ENCODE measurements around the gene CRTC1.

The CRTC1 gene

DNA sequence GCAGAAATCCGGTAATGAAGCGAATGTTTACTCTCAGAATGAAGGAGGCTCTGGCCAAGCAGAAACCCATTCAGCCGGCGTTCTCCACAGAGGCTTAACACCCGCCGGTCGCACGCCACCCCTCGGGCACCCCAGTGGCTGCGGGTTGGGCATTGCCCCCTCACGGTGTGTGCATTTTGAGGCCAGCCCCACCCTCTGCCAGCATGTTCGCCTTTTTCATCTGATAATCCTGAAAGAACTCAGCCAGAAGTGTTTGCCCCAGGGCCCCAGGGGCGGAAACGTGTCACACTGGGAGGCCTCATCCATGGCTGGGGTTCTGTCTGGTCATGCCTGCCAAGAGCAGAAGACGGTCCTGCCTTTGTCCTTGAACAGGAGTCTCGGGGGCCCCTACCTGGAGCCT is 73.4 kb downstream of the CRTC1 start:
- Mint-ChIP-seq H3K4me1 (ENCODE audit: low read depth) (no peaks in the 10 kb centered on the region), H3K27ac (no peak overlapping the region), H3K9me3 (no peaks in the 10 kb centered on the region), H3K4me3 (no peak overlapping the region), H3K36me3 (ENCODE audit: low read depth) (peaks cover 51% of the 10 kb centered on the region), H3K27me3 (no peaks in the 10 kb centered on the region)
- intact Hi-C loops (cut with micrococcal nuclease): no loop called here

DNA sequence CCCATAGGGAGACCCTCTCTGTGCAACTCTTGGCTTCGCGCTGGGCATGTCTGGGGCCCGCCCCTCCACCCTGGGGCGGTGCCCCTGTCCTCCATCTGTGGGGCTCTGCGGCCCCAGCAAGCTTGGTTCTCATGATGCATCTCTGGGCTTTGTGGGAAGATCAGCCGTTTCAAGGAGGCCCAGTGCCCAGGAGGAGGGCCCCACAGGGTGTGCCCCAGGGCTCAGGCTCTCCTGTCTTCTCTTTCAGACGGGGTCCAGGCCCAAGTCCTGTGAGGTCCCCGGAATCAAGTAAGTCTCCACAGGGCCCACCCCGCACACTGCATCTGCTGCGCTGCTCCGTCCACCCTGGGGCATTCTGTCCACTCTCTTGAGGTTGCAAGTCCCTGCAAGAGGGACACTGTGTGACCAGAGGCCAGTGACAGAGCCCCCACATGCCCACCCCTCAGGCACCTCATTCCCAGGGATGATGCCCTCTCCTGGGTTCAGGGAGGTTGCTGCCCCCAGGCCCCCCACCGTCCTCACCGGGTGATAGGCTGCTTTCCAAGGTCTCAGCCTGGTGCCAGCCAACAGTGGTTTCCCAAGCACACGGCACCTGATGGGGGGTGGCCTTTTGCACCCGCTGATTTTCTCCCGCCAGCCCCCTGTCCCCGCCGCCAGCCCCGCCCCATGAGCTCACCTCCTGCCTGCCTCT is 76.0 kb downstream of the CRTC1 start:
- peaks cover 31% of the 10 kb centered on the region for H3K36me3 Mint-ChIP-seq (ENCODE audit: low read depth)
- H3K9me3 Mint-ChIP-seq: no peaks in the 10 kb centered on the region
- no peak overlapping the region for H3K4me3 Mint-ChIP-seq
- intact Hi-C loops (cut with micrococcal nuclease): no loop called here
- no peaks in the 10 kb centered on the region for H3K4me1 Mint-ChIP-seq (ENCODE audit: low read depth)
- no peak overlapping the region for H3K27ac Mint-ChIP-seq
- no peaks in the 10 kb centered on the region for H3K27me3 Mint-ChIP-seq

DNA sequence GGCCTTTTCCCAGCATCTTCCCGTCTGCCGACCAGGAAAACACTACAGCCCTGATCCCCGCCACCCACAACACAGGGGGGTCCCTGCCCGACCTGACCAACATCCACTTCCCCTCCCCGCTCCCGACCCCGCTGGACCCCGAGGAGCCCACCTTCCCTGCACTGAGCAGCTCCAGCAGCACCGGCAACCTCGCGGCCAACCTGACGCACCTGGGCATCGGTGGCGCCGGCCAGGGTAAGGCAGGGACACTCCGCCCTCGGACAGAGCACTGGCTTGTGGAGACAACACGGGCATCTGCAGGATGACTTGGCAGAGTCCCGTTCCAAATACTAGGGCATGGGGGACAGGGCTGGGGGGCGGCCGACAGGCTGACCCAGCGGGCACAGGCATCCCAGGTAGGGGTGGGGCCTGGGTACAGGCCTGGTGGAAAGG is 76.5 kb downstream of the CRTC1 start:
- intact Hi-C loops (cut with micrococcal nuclease): no loop called here
- Mint-ChIP-seq H3K4me3 (no peak overlapping the region), H3K27ac (no peak overlapping the region), H3K4me1 (ENCODE audit: low read depth) (no peaks in the 10 kb centered on the region), H3K9me3 (no peaks in the 10 kb centered on the region), H3K27me3 (no peaks in the 10 kb centered on the region), H3K36me3 (ENCODE audit: low read depth) (peaks cover 26% of the 10 kb centered on the region)

DNA sequence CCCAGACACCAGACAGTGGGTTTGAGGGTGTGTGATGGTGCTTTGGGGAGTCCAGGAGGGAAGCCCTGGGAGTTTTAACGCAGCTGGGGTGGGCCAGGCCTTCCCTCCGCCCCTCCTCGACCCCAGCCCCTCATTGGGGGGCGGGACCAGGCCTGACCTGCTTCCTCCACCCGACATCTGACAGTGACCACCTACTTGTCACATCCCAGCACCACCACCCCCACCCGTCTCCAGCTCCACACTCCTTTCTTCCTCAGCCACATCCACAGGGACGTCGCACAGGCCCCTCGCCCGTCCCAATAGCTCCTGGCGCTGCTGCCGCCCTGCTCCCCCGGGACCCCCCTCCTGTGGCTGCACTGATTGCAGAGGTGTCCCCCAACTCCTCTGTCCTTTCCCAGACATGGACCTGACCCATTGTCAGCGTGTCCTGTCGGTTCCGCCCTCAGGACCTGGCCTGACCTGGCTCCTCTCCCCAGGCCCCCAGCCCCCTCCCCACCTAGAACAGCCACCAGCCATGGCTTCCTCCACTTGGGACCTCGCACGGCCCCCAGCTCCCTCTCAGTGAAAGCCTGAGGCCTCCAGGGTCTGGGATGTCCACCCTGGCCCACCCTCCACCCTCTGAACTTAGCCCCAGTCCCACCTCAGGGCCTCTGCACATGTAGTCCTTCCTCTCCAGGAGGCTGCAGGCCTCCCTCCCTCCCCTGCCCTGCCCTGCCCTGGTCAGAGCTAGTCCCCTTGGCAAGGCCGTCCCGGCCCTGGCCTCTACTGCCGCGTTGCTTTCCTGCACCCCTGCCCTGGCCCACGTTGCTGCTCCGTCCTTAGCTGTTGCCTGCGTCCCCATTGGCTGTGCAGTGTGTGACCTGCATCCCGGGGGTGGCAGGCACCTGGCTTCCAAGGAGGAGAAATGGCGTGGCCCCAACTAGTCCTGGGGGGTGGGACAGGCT is 77.2 kb downstream of the CRTC1 start:
- Mint-ChIP-seq H3K27ac (no peak overlapping the region), H3K4me1 (ENCODE audit: low read depth) (no peaks in the 10 kb centered on the region), H3K27me3 (no peaks in the 10 kb centered on the region), H3K9me3 (no peaks in the 10 kb centered on the region), H3K36me3 (ENCODE audit: low read depth) (peaks cover 23% of the 10 kb centered on the region), H3K4me3 (no peak overlapping the region)
- intact Hi-C loops (cut with micrococcal nuclease): no loop called here

DNA sequence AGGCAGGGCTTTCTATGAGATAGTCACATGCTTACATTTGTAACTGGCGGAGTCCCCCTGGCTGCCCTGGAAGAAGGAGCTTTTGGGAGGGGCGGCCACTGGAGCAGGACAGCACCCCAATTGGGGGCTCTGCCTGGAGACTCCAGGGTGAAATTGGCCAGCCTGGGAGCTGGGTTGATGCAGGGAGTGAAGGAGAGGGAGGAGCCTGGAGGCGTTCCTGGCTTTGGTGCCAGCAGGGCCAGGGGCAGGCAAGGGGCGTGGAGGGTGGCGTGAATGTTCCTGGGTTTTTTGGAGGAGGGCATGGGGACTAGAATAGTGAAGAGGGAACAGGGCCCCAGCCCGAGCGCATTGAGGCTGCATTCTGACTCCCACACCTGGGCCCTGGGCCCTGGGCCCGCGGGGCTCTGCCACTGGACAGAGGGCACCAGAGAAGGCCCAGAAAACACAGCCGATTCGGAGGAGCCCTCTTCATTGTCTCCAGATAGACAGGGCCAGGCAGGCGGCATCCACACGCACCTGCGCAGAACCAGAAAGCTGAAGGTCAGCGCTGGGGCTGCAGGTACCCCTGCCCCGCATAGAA is 78.1 kb downstream of the CRTC1 start:
- H3K36me3 Mint-ChIP-seq (ENCODE audit: low read depth): peaks cover 17% of the 10 kb centered on the region
- H3K4me1 Mint-ChIP-seq (ENCODE audit: low read depth): no peaks in the 10 kb centered on the region
- H3K27me3 Mint-ChIP-seq: no peaks in the 10 kb centered on the region
- H3K9me3 Mint-ChIP-seq: no peaks in the 10 kb centered on the region
- intact Hi-C loops (cut with micrococcal nuclease): no loop called here
- H3K27ac Mint-ChIP-seq: no peak overlapping the region
- H3K4me3 Mint-ChIP-seq: no peak overlapping the region

DNA sequence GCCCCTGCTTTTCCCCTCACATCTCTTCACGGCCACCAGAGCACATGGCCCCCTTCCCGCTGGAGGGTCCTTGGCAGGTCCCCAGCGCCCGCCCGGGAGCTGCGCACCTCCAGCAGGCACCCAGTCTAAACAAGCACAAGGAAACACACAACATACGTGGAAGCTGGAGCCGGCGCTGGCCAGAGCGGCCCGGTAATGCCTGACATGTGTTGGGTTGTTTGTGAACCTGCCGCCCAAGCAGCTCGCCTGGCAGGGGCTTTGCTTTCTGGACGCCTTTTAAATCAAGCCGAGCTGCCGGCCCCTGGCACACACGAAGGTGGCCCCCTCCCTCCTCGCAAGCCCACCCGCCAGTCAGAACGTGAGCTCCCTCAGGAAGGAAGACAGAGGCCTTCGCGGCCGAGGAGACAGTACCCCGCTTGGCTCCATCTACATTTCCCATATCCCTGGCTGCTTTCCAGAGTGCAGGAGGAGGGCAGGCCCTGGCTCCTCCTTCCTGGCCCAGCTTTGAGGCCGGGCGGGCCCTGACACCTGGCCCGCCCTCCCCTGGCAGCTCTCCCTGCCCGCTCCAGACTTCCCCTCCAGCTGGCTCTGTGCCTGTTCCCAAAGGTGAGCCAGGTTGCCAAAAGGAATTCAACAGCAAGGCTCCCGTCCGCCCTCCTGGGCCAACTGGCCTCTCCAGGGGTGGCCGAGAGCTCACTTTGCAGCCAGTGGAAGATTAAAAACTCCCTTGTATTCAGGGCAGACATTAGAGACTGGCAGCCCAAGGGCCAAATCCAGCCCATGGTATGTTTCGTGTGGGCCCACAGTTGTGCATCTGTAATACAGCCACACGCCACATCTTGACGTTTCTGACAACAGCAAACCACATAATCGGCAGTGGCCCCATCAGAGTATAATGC is 78.9 kb downstream of the CRTC1 start:
- Mint-ChIP-seq H3K9me3 (no peaks in the 10 kb centered on the region), H3K4me1 (ENCODE audit: low read depth) (no peaks in the 10 kb centered on the region), H3K27ac (no peak overlapping the region), H3K27me3 (no peaks in the 10 kb centered on the region), H3K36me3 (ENCODE audit: low read depth) (peaks cover 10% of the 10 kb centered on the region), H3K4me3 (no peak overlapping the region)
- intact Hi-C loops (cut with micrococcal nuclease): no loop called here

DNA sequence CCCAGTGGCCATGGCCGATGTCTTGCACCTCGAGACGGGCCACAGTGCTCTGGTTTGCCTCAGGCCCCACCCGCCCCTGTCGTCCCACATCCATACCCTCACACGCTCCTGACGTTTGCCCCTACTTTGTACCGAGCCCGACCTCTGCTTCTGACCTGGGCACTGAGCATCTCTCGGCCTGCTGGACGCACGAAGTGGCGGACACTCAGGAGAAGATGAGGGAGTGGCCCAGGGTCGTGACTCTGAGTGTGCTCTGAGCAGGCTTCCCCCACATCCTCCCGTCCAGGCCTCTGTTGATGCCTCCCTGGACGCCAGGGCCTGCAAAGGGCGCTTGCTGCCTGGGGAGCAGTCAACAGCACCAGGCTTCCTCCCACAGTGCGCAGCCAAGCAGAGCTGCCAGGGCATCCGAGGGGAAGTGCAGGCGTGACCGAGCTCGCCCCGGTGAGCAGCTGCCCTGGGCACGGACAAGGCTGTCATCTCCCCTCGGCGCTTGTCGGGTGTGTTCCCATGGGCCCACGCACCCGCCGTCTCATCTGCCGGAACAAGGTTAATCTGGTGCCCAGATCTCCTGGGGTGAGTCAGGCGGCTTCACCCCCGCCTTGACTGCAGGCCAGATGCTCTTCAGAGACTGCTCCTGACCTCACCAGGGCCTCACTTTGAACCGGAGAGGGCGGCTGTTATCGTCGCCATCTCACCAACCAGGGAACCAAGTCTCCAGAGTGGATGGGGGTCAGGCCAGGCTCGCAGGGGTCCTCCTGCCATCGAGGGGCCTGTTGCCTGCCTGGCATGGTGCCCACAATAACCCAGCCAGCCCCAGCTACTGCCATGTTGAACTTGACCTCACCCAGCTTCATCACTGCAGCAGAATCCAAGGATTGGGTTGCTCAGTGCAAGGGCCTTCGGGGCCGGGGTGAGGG is 80.5 kb downstream of the CRTC1 start:
- Mint-ChIP-seq H3K27ac (no peak overlapping the region), H3K27me3 (no peaks in the 10 kb centered on the region), H3K36me3 (ENCODE audit: low read depth) (peaks cover 10% of the 10 kb centered on the region), H3K4me3 (no peak overlapping the region), H3K9me3 (no peaks in the 10 kb centered on the region), H3K4me1 (ENCODE audit: low read depth) (no peaks in the 10 kb centered on the region)
- intact Hi-C loops (cut with micrococcal nuclease): no loop called here

DNA sequence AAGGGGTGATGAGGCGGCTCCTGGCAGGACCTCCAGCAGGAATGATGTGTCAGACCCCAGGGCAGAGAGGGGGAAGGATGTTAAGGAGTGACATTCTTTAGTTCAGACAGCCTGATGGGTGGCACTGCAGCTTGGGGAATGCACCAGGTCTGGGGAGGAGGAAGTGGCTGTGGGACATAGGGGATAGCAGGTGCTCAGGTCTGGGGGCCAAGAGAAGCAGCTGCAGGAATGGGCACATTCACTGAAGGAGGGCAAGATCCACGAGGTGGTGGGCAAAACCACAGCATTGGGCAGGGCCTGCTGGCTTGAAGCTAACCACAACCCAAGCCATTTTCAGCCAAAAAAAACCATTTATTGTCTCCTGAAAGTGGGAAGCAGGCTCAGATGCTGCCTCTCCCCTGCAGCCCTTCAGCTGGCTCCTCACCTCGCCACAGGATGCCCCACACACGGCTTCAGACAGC is 81.1 kb downstream of the CRTC1 start:
- Mint-ChIP-seq H3K9me3 (no peaks in the 10 kb centered on the region), H3K27me3 (no peaks in the 10 kb centered on the region), H3K27ac (no peak overlapping the region), H3K4me1 (ENCODE audit: low read depth) (no peaks in the 10 kb centered on the region), H3K36me3 (ENCODE audit: low read depth) (peaks cover 10% of the 10 kb centered on the region), H3K4me3 (no peak overlapping the region)
- intact Hi-C loops (cut with micrococcal nuclease): no loop called here

DNA sequence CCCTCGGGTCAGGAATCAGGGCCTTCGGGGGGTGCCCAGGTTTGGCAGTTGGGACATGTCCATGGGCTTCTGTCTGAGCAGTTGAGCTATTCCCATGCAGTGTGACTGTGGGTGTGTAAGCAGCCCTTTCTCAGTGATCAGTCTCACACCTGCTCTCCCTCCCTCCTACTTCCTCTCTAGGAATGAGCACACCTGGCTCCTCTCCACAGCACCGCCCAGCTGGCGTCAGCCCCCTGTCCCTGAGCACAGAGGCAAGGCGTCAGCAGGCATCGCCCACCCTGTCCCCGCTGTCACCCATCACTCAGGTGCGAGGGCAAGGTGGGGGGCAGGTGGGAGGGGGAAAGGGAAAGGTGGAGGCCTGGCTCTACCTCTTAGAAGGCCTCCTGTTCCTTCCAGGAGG is 81.7 kb downstream of the CRTC1 start:
- Mint-ChIP-seq H3K27ac (no peak overlapping the region), H3K4me1 (ENCODE audit: low read depth) (no peaks in the 10 kb centered on the region), H3K36me3 (ENCODE audit: low read depth) (peaks cover 10% of the 10 kb centered on the region)

DNA sequence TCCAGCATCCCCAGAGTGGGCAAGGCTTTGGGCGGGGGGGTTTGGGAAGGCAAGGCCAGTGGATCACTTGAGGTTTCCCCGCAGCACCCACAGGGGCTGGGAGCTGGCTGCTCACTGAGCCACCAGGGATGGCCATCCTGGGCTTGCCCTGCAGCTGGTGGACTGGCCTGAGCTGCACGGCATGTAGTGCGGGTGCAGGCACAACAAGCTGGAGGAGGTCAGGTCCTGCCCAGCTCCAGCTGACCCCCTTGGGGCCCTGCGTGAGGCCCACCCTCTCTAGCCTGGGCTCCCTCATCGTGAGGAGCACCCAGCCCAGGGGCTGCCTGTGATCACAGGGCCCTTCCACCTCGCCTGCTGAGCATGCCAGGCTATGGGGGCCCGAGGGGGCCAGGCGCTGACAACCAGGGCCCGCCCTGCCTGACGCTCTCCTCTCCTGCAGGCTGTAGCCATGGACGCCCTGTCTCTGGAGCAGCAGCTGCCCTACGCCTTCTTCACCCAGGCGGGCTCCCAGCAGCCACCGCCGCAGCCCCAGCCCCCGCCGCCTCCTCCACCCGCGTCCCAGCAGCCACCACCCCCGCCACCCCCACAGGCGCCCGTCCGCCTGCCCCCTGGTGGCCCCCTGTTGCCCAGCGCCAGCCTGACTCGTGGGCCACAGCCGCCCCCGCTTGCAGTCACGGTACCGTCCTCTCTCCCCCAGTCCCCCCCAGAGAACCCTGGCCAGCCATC is 84.7 kb downstream of the CRTC1 start:
- Mint-ChIP-seq H3K27me3 (no peaks in the 10 kb centered on the region), H3K4me3 (no peak overlapping the region), H3K27ac (no peak overlapping the region), H3K4me1 (ENCODE audit: low read depth) (no peaks in the 10 kb centered on the region), H3K36me3 (ENCODE audit: low read depth) (peaks cover 6% of the 10 kb centered on the region), H3K9me3 (no peaks in the 10 kb centered on the region)
- intact Hi-C loops (cut with micrococcal nuclease): no loop called here

More for the DNA sequence above, 81.7 kb downstream of the CRTC1 start:
- no peak overlapping the region for H3K4me3 Mint-ChIP-seq
- H3K27me3 Mint-ChIP-seq: no peaks in the 10 kb centered on the region
- H3K9me3 Mint-ChIP-seq: no peaks in the 10 kb centered on the region
- intact Hi-C loops (cut with micrococcal nuclease): no loop called here

DNA sequence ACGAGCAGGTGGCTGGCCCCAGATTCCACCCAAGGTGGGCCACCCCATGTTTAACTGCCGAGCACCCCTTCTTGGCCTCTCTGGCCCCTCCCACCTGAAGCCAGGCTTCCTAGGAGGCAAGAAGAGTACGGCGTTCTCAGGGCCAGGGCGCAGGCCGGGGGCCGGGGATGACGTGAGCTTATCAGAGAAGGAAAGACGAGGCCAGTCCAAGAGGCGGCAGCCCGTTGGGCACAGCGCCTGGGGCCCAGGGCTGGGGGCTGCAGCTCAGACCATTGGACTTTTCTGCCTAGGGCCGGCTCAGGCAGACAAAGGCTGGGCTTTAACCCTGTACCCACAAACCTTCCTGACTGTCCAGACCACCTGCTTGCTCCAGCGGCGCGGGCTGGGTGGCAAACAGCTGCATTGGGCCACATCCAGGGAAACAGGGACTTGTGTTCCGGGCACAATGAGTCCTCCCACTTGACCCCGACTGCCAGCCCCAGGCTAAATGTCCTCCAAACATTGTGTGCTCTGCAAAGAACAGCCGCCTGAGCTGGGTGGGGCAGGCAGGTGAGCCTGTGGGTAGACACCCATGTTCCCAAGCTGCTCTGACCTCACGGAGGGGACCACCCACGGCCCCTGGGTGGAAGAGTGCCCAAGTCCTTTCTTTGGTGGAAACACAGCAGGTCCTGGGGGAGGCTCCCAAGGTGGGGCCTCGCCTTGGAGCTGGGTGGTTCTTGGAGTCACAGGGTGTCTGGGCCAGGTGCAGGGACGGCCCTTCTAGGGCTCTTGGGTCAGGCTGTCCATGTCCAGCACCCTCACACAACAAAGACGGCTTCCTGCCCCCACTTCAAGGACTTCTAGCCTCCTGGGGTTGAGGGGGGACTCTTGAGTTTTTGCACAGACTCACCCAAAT is 85.8 kb downstream of the CRTC1 start:
- peaks cover 6% of the 10 kb centered on the region for H3K36me3 Mint-ChIP-seq (ENCODE audit: low read depth)
- no peaks in the 10 kb centered on the region for H3K27me3 Mint-ChIP-seq
- H3K4me1 Mint-ChIP-seq (ENCODE audit: low read depth): no peaks in the 10 kb centered on the region
- no peak overlapping the region for H3K27ac Mint-ChIP-seq
- intact Hi-C loops (cut with micrococcal nuclease): no loop called here
- no peaks in the 10 kb centered on the region for H3K9me3 Mint-ChIP-seq
- H3K4me3 Mint-ChIP-seq: no peak overlapping the region

All from dendritic cell treated with granulocyte-macrophage colony-stimulating factor and Interleukin-4, amounts not matched to agents 40 ng/mL and 50 ng/mL, for 4 days (primary cell).